Lower leg skin (tissue), 3 donors: ENCODE results near the gene HUNK.

Experiments used
- CTCF ChIP-seq, 3 donors: fragments of 450-650 bp; IDR thresholded peaks; one replicate each; pipeline ENCODE4 v1.5.1; 2016; ENCODE audit warnings: antibody characterized with exemption in 3 of 3, mild to moderate bottlenecking in 3 of 3, moderate library complexity in 2 of 3
- POLR2A ChIP-seq, 2 donors: fragments of 450-650 bp; IDR thresholded peaks; one replicate each; pipeline ENCODE4 v1.6.1; 2016 to 2017; ENCODE audit warnings: antibody characterized with exemption in 2 of 2, mild to moderate bottlenecking in 1 of 2, moderate library complexity in 1 of 2

GRCh38 chr21:31993826-31994825, 121.3 kb downstream of the HUNK start:
- no peak for TF ChIP-seq CTCF (IDR thresholded peaks at IDR 0.05)
- no peak for TF ChIP-seq POLR2A (IDR thresholded peaks at IDR 0.05)
